Osteoblast (primary cell): ENCODE data around the gene TMEM202. TPM values are rescaled to one million over a fixed set of nuclear protein-coding genes. Genes with fewer than 3 reads are reported as not detected.
"Not testable (repeated sequence)": the region's sequence is repeated elsewhere in the genome, so short reads cannot be mapped to it uniquely, and the experiment has no call there.

ENCODE experiments used
- DNase-seq: peaks from one replicate; pipeline ENCODE4 v3.0.0; 2011; ENCODE audit warnings: low spot score, mixed read lengths; ENCODE audit not compliant: insufficient read length; ENCODE audit errors: missing footprints
- H2AFZ ChIP-seq: 2 replicates; pipeline ENCODE4 v1.6.0; 2011; ENCODE audit warnings: mild to moderate bottlenecking, low read length
- H3K27ac ChIP-seq: 2 replicates; pipeline ENCODE4 v1.5.1; 2011; ENCODE audit warnings: mild to moderate bottlenecking, low read depth, low read length, moderate library complexity
- H3K27me3 ChIP-seq: 2 replicates; pipeline ENCODE4 v1.6.0; 2012; ENCODE audit warnings: mild to moderate bottlenecking, control low read depth, inconsistent platforms, low read length, moderate library complexity; ENCODE audit not compliant: insufficient read depth
- H3K36me3 ChIP-seq: 2 replicates; pipeline ENCODE4 v1.5.1; 2011; ENCODE audit warnings: mild to moderate bottlenecking, low read length, control low read depth, moderate library complexity; ENCODE audit not compliant: insufficient read depth
- H3K4me1 ChIP-seq: 2 replicates; pipeline ENCODE4 v1.5.1; 2011; ENCODE audit warnings: mild to moderate bottlenecking, low read length, control low read depth, moderate library complexity; ENCODE audit not compliant: insufficient read depth
- H3K4me2 ChIP-seq: 2 replicates; pipeline ENCODE4 v1.6.0; 2011; ENCODE audit warnings: mild to moderate bottlenecking, low read length; ENCODE audit not compliant: insufficient read depth
- H3K4me3 ChIP-seq: fragments of 200-600 bp; sonication (generic); 3 replicates; pipeline ENCODE4 v1.5.1; 2012; ENCODE audit warnings: mild to moderate bottlenecking, low read length, inconsistent platforms; ENCODE audit not compliant: insufficient read depth
- H3K79me2 ChIP-seq: 2 replicates; pipeline ENCODE4 v1.6.0; 2012; ENCODE audit warnings: mild to moderate bottlenecking, low read length, control low read depth, inconsistent platforms; ENCODE audit not compliant: insufficient read depth
- H3K9me3 ChIP-seq: 2 replicates; pipeline ENCODE4 v1.5.1; 2011; ENCODE audit warnings: low read depth, low read length, control low read depth
- H4K20me1 ChIP-seq: 2 replicates; pipeline ENCODE4 v1.6.0; 2012; ENCODE audit warnings: mild to moderate bottlenecking, low read length, control low read depth; ENCODE audit not compliant: insufficient read depth
- total RNA-seq: library from RNA; depleted of rRNA; stranded (reverse); fragments of >200 nt; gene quantifications from 2 replicates; pipeline ENCODE4 v1.2.3, GENCODE V29; 2012
- TF ChIP-seq, protein P1 (sequence below): IDR thresholded peaks from 2 replicates; pipeline ENCODE4 v1.5.1; 2011; ENCODE audit warnings: mild to moderate bottlenecking, low read depth, low read length, moderate library complexity; ENCODE audit errors: extremely low read depth

Gene TMEM202
- total RNA-seq, 1 donor = not detected

DNA sequence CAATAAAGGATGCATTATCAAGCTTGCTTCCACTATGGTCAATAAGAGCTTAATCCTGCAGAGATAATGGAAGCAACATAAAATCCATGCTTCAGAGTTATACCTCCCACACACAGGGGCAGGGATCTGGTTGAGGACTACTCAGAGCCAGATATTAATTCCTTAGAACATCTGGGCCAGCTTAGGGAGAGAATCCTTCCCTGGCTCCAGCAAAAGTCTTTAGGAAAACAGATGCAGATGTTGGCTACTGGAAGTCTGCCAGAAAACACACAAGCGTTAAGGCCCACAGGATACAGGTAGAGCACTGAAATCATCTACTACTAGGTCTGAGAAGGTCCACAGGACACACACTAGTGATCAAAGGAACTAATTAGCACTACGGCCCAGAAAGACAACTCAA, 25.2 kb downstream of the TMEM202 start:
- no peaks in the 10 kb centered on the region for H3K4me1 ChIP-seq
- H3K27me3 ChIP-seq = peaks cover 3% of the 10 kb centered on the region
- H3K4me2 ChIP-seq = no peak overlapping the region
- DNase-seq = no peak
- H3K4me3 ChIP-seq = no peak overlapping the region
- H3K9me3 ChIP-seq = no peaks in the 10 kb centered on the region
- no peaks in the 10 kb centered on the region for H3K36me3 ChIP-seq
- no peak overlapping the region for H2AFZ ChIP-seq
- no peaks in the 10 kb centered on the region for H4K20me1 ChIP-seq
- TF ChIP-seq, protein P1, sequence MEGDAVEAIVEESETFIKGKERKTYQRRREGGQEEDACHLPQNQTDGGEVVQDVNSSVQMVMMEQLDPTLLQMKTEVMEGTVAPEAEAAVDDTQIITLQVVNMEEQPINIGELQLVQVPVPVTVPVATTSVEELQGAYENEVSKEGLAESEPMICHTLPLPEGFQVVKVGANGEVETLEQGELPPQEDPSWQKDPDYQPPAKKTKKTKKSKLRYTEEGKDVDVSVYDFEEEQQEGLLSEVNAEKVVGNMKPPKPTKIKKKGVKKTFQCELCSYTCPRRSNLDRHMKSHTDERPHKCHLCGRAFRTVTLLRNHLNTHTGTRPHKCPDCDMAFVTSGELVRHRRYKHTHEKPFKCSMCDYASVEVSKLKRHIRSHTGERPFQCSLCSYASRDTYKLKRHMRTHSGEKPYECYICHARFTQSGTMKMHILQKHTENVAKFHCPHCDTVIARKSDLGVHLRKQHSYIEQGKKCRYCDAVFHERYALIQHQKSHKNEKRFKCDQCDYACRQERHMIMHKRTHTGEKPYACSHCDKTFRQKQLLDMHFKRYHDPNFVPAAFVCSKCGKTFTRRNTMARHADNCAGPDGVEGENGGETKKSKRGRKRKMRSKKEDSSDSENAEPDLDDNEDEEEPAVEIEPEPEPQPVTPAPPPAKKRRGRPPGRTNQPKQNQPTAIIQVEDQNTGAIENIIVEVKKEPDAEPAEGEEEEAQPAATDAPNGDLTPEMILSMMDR = no peak
- H3K27ac ChIP-seq = no peak overlapping the region
- no peaks in the 10 kb centered on the region for H3K79me2 ChIP-seq

DNA sequence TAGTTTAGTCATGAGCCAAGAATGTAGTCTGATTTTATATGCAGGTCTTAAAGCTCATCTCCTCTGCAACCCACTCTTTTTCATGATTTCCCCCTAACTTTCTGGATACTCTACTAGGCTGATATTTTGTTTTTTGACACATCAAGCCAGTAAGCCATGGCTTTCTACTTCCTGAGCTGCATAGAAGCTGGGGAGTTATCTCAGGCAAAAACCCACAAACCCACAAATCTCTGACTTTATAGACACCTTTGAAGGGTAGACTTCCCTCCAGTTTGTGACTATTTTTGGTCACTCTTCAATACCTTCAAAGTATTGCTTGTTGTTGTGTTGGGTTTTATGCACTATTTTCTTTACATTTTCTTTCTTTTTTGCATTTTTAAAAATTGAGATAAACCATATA, 28.6 kb downstream of the TMEM202 start:
- Histone ChIP-seq H2AFZ (no peak overlapping the region), H4K20me1 (no peaks in the 10 kb centered on the region), H3K36me3 (no peaks in the 10 kb centered on the region), H3K4me1 (no peaks in the 10 kb centered on the region), H3K9me3 (no peaks in the 10 kb centered on the region), H3K27me3 (peaks cover 3% of the 10 kb centered on the region), H3K4me2 (no peak overlapping the region), H3K79me2 (no peaks in the 10 kb centered on the region), H3K4me3 (no peak overlapping the region), H3K27ac (no peak overlapping the region)
- TF ChIP-seq, protein P1 = no peak
- no peak for DNase-seq

DNA sequence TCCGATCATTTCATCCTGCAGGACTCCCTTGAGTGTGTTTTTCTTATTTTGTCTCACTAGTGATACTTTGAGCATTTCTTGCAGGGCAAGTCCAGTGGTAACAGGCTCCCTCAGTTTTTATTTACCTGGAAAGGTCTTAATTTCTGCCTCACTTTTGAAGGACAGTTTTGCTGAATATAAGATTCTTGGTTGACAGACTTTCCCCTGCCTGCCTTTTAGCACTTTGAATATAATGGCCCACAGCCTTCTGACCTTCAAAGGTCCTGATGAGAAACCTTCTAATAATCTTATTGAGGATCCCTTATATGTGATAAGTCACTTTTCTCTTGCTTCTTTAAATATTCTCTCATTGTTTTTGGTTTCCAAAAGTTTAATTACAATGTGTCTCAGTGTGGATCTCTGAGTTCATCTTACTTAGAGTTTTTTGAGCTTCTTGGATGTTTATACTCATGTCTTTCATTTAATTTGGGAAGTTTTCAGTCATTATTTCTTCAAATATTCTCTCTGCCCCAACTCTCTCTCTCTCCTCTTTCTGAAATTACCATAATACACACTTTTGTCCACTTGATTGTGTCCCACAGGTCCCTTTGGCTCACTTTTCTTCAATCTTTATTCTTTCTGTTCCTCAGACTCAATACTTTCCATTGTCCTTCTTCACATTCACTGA, 39.7 kb downstream of the TMEM202 start:
- Histone ChIP-seq H3K27me3 (peaks cover 7% of the 10 kb centered on the region), H3K4me2 (no peak overlapping the region), H3K4me1 (no peaks in the 10 kb centered on the region), H3K4me3 (no peak overlapping the region), H3K79me2 (no peaks in the 10 kb centered on the region), H2AFZ (no peak overlapping the region), H4K20me1 (no peaks in the 10 kb centered on the region), H3K9me3 (peaks cover 6% of the 10 kb centered on the region), H3K36me3 (no peaks in the 10 kb centered on the region), H3K27ac (no peak overlapping the region)
- TF ChIP-seq, protein P1 = no peak
- no peak for DNase-seq

DNA sequence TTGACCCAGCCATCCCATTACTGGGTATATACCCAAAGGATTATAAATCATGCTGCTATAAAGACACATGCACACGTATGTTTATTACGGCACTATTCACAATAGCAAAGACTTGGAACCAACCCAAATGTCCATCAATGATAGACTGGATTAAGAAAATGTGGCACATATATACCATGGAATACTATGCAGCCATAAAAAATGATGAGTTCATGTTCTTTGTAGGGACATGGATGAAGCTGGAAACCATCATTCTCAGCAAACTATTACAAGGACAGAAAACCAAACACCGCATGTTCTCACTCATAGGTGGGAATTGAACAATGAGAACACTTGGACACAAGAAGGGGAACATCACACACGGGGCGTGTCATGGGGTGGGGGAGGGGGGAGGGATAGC, 44.7 kb downstream of the TMEM202 start:
- not testable (repeated sequence) for H3K36me3 ChIP-seq, H3K27ac ChIP-seq, H3K27me3 ChIP-seq, H3K79me2 ChIP-seq, H3K4me2 ChIP-seq, H3K9me3 ChIP-seq, H3K4me3 ChIP-seq, H3K4me1 ChIP-seq, H4K20me1 ChIP-seq, H2AFZ ChIP-seq, DNase-seq
